ENCODE measurements around the gene BRIP1. TPM values are rescaled to one million over a fixed set of nuclear protein-coding genes. Genes with fewer than 3 reads are reported as not detected.

The BRIP1 gene
- total RNA-seq, 2 experiments from 2014 or later, result 1.0 to 1.9 TPM

DNA sequence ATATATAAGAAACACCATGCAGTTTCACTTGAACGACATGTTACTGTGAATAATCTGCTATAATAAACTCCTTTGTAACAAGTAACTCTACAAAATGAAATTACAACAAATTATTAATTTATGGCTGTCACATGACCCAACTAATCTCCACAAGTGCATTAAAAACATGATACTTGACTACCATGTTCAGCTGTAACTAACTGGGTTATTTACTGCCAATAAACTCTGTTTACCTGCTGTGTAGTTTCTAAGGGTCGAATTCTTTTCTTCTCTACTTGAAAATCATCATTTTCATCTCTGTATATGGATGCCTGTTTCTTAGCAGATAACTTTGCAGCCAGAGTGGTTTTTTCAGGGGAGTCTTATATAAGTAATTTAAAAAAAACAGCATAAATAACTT, 14.4 kb downstream of the BRIP1 start:
- Histone ChIP-seq H3K4me1 (ENCODE audit: insufficient read depth, low read length) (no peaks in the 10 kb centered on the region), H3K27me3 (ENCODE audit: control insufficient read depth in 1 of 2, insufficient read depth in 2 of 2, low read length in 2 of 2) (no peaks in the 10 kb centered on the region), H3K27ac (ENCODE audit: low read depth in 1 of 2, low read length in 2 of 2) (no peak overlapping the region), H3K4me3 (ENCODE audit: low read length) (no peak overlapping the region), H3K36me3 (ENCODE audit: insufficient read depth, low read length) (no peaks in the 10 kb centered on the region), H3K9me3 (ENCODE audit: control insufficient read depth in 1 of 2, insufficient read depth in 1 of 2, low read length in 2 of 2) (no peaks in the 10 kb centered on the region)
- H3K4me1 Mint-ChIP-seq (ENCODE audit: low read depth), result no peaks in the 10 kb centered on the region
- POLR2A ChIA-PET, result no interaction called here
- no peaks in the 10 kb centered on the region for H3K27me3 Mint-ChIP-seq
- H3K9me3 Mint-ChIP-seq, result no peaks in the 10 kb centered on the region
- intact Hi-C loops (cut with DNase I, micrococcal nuclease), result no loop called here
- no peak overlapping the region for H3K27ac Mint-ChIP-seq
- TF ChIP-seq, protein P1, sequence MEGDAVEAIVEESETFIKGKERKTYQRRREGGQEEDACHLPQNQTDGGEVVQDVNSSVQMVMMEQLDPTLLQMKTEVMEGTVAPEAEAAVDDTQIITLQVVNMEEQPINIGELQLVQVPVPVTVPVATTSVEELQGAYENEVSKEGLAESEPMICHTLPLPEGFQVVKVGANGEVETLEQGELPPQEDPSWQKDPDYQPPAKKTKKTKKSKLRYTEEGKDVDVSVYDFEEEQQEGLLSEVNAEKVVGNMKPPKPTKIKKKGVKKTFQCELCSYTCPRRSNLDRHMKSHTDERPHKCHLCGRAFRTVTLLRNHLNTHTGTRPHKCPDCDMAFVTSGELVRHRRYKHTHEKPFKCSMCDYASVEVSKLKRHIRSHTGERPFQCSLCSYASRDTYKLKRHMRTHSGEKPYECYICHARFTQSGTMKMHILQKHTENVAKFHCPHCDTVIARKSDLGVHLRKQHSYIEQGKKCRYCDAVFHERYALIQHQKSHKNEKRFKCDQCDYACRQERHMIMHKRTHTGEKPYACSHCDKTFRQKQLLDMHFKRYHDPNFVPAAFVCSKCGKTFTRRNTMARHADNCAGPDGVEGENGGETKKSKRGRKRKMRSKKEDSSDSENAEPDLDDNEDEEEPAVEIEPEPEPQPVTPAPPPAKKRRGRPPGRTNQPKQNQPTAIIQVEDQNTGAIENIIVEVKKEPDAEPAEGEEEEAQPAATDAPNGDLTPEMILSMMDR (IDR thresholded peaks at IDR 0.05), result no peak
- CTCF ChIA-PET, result interaction anchor here (1.1 kb wide), 1 partner anchor 12 kb away, joined by 4 read pairs; no protein-coding TSS in a partner anchor
- no peak overlapping the region for H3K4me3 Mint-ChIP-seq
- H3K36me3 Mint-ChIP-seq (ENCODE audit: low read depth), result no peaks in the 10 kb centered on the region
- ATAC-seq (ENCODE audit: poor library complexity) (no peak), DNase-seq (no peak)

DNA sequence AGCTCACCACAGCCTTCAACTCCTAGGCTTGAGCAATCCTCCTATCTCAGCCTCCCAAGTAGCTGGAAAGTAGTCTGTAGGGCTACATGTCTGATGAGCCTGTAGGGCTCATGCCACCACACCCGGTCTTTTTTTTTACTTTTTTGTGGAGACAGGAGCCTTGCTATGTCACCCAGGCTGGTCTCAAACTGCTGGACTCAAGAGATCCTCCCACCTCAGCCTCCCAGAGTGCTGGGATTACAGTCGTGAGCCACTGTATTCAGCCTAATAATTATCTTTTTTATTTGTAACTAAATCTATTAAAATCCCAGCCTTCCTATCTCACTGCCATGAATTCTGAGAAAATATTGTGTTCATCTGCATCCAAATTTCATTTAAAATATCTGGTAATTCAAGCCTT, 15.1 kb downstream of the BRIP1 start:
- Histone ChIP-seq H3K27ac (ENCODE audit: low read depth in 1 of 2, low read length in 2 of 2) (no peak overlapping the region), H3K27me3 (ENCODE audit: control insufficient read depth in 1 of 2, insufficient read depth in 2 of 2, low read length in 2 of 2) (no peaks in the 10 kb centered on the region), H3K36me3 (ENCODE audit: insufficient read depth, low read length) (no peaks in the 10 kb centered on the region), H3K4me1 (ENCODE audit: insufficient read depth, low read length) (no peaks in the 10 kb centered on the region), H3K9me3 (ENCODE audit: control insufficient read depth in 1 of 2, insufficient read depth in 1 of 2, low read length in 2 of 2) (no peaks in the 10 kb centered on the region), H3K4me3 (ENCODE audit: low read length) (no peak overlapping the region)
- ATAC-seq (ENCODE audit: poor library complexity), result no peak
- no peak for DNase-seq
- Mint-ChIP-seq H3K4me1 (ENCODE audit: low read depth) (no peaks in the 10 kb centered on the region), H3K4me3 (no peak overlapping the region), H3K27ac (no peak overlapping the region), H3K9me3 (no peaks in the 10 kb centered on the region), H3K36me3 (ENCODE audit: low read depth) (no peaks in the 10 kb centered on the region), H3K27me3 (no peaks in the 10 kb centered on the region)
- POLR2A ChIA-PET, result no interaction called here
- TF ChIP-seq, protein P1 (IDR thresholded peaks at IDR 0.05), result no peak
- CTCF ChIA-PET, result no interaction called here
- intact Hi-C loops (cut with DNase I, micrococcal nuclease), result no loop called here

DNA sequence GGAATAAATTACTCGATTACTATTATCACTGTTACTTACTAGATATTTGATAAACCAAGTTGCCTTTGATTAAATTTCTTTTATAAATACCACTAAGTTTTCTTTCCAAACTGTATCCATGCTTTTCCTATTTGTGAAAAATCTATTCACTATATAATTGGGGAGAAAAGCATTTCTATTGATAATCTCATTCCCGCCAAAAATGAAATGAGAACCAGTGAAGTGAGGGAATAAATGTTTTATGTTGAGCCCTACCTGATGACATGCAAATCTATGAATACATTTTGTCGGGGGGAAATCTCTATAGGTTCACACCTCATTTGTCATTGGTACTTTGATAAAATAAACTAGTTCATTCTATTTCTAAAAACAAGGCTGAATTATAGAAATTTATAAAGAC, 15.7 kb downstream of the BRIP1 start:
- no peaks in the 10 kb centered on the region for H3K27me3 ChIP-seq (ENCODE audit: control insufficient read depth in 1 of 2, insufficient read depth in 2 of 2, low read length in 2 of 2)
- H3K9me3 ChIP-seq (ENCODE audit: control insufficient read depth in 1 of 2, insufficient read depth in 1 of 2, low read length in 2 of 2), result no peaks in the 10 kb centered on the region
- no peaks in the 10 kb centered on the region for H3K4me1 ChIP-seq (ENCODE audit: insufficient read depth, low read length)
- ChIA-PET POLR2A (no interaction called here), CTCF (no interaction called here)
- H3K27ac Mint-ChIP-seq, result no peak overlapping the region
- H3K4me3 Mint-ChIP-seq, result no peak overlapping the region
- TF ChIP-seq, protein P1 (IDR thresholded peaks at IDR 0.05), result no peak
- DNase-seq (no peak), ATAC-seq (ENCODE audit: poor library complexity) (no peak)
- H3K4me1 Mint-ChIP-seq (ENCODE audit: low read depth), result no peaks in the 10 kb centered on the region
- no peaks in the 10 kb centered on the region for H3K27me3 Mint-ChIP-seq
- H3K36me3 ChIP-seq (ENCODE audit: insufficient read depth, low read length), result no peaks in the 10 kb centered on the region
- H3K9me3 Mint-ChIP-seq, result no peaks in the 10 kb centered on the region
- no peaks in the 10 kb centered on the region for H3K36me3 Mint-ChIP-seq (ENCODE audit: low read depth)
- H3K27ac ChIP-seq (ENCODE audit: low read depth in 1 of 2, low read length in 2 of 2), result no peak overlapping the region
- intact Hi-C loops (cut with DNase I, micrococcal nuclease), result no loop called here
- H3K4me3 ChIP-seq (ENCODE audit: low read length), result no peak overlapping the region

All from CD4-positive, alpha-beta T cell (primary cell).